Astrocyte (in vitro differentiated cells and primary cell): ENCODE data around the gene TIMM21. TPM values are rescaled to one million over a fixed set of nuclear protein-coding genes. Genes with fewer than 3 reads are reported as not detected.

ENCODE experiments used
- DNase-seq: peaks from one replicate; pipeline ENCODE4 v3.0.0-alpha.2; 2010; ENCODE audit warnings: low read depth
- FAIRE-seq: peaks from 2 replicates; lab custom pipeline; 2011; peaks lifted over from hg19 to GRCh38; lab: Jason Lieb, UNC
- H2AFZ ChIP-seq: 2 replicates; pipeline ENCODE4 v1.6.0; 2012; ENCODE audit warnings: low read depth, low read length, inconsistent platforms
- H3K27ac ChIP-seq: 2 replicates; pipeline ENCODE4 v1.5.1; 2011; ENCODE audit warnings: low read depth, low read length, inconsistent platforms
- H3K27me3 ChIP-seq: 2 replicates; pipeline ENCODE4 v1.6.0; 2011; ENCODE audit warnings: low read length, inconsistent platforms; ENCODE audit not compliant: insufficient read depth
- H3K36me3 ChIP-seq: 2 replicates; pipeline ENCODE4 v1.5.1; 2011; ENCODE audit warnings: low read length, inconsistent platforms; ENCODE audit not compliant: insufficient read depth
- H3K4me1 ChIP-seq: 2 replicates; pipeline ENCODE4 v1.5.1; 2011; ENCODE audit warnings: low read length, inconsistent platforms; ENCODE audit not compliant: insufficient read depth
- H3K4me2 ChIP-seq: 2 replicates; pipeline ENCODE4 v1.6.0; 2012; ENCODE audit warnings: low read length, inconsistent platforms
- H3K4me3 ChIP-seq: 2 replicates; pipeline ENCODE4 v1.5.1; 2011; ENCODE audit warnings: low read depth, mild to moderate bottlenecking, low read length, inconsistent platforms; ENCODE audit not compliant: insufficient read depth
- H3K79me2 ChIP-seq: 2 replicates; pipeline ENCODE4 v1.6.0; 2012; ENCODE audit warnings: mild to moderate bottlenecking, low read length, inconsistent platforms; ENCODE audit not compliant: insufficient read depth
- H3K9ac ChIP-seq: 2 replicates; pipeline ENCODE4 v1.6.0; 2012; ENCODE audit warnings: mild to moderate bottlenecking, low read length, inconsistent platforms
- H3K9me3 ChIP-seq: 2 replicates; pipeline ENCODE4 v1.5.1; 2012; ENCODE audit warnings: low read depth, mild to moderate bottlenecking, low read length, inconsistent platforms; ENCODE audit not compliant: insufficient read depth
- H4K20me1 ChIP-seq: 2 replicates; pipeline ENCODE4 v1.6.0; 2012; ENCODE audit warnings: low read length, inconsistent platforms; ENCODE audit not compliant: insufficient read depth
- H3K27ac Mint-ChIP-seq: one replicate; pipeline ENCODE4 v1.8.0; 2021; ENCODE audit warnings: mild to moderate bottlenecking, mixed read lengths; ENCODE audit not compliant: unreplicated experiment
- H3K27me3 Mint-ChIP-seq: one replicate; pipeline ENCODE4 v1.8.0; 2021; ENCODE audit warnings: low read depth, mixed read lengths; ENCODE audit not compliant: unreplicated experiment
- H3K36me3 Mint-ChIP-seq: one replicate; pipeline ENCODE4 v1.8.0; 2021; ENCODE audit warnings: low read depth, mixed read lengths; ENCODE audit not compliant: unreplicated experiment
- H3K4me1 Mint-ChIP-seq: one replicate; pipeline ENCODE4 v1.8.0; 2021; ENCODE audit warnings: low read depth, mixed read lengths; ENCODE audit not compliant: unreplicated experiment
- H3K4me3 Mint-ChIP-seq: one replicate; pipeline ENCODE4 v1.8.0; 2021; ENCODE audit warnings: mild to moderate bottlenecking, moderate library complexity, mixed read lengths; ENCODE audit not compliant: unreplicated experiment
- H3K9me3 Mint-ChIP-seq: one replicate; pipeline ENCODE4 v1.8.0; 2021; ENCODE audit warnings: mild to moderate bottlenecking, mixed read lengths; ENCODE audit not compliant: unreplicated experiment
- EZH2 ChIP-seq: IDR thresholded peaks from 2 replicates; pipeline ENCODE4 v1.6.1; 2012; ENCODE audit warnings: mild to moderate bottlenecking, low read length, inconsistent platforms; ENCODE audit not compliant: insufficient read depth
- total RNA-seq: library from RNA; stranded (reverse); gene quantifications from 2 replicates; pipeline ENCODE4 v1.2.1, GENCODE V29; 2021
- TF ChIP-seq, protein P1 (sequence below): IDR thresholded peaks from 2 replicates; pipeline ENCODE4 v1.5.1; 2011; ENCODE audit warnings: low read depth, mild to moderate bottlenecking, inconsistent platforms, low read length, moderate library complexity; ENCODE audit not compliant: insufficient read depth

TIMM21 gene
- total RNA-seq, 1 donor from 2014 or later: 25.1 TPM

DNA sequence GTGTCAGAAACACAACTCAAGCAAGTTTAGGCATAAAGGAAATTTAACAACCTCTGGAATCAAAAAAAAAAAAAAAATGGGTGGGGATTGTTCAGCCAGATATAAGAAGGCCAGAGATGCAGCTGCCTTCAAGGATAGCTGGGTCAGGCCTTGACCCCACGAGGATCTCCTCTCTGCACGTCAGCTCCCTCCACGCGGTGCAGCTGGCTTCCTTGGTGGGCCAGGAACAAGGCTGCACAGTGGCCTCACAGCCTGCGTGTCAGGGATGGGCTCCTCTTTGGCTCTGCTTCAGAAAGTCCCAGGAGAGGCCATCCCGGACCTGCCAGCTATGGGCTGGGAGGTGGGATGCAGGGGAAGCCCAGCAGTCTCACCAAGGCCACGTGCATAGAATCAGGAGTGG lies 55.5 kb downstream of the TIMM21 start:
- FAIRE-seq (no peak), DNase-seq (no peak)
- Mint-ChIP-seq H3K4me3 (no peak overlapping the region), H3K36me3 (no peaks in the 10 kb centered on the region), H3K27ac (no peak overlapping the region), H3K27me3 (peaks cover 10% of the 10 kb centered on the region), H3K4me1 (no peaks in the 10 kb centered on the region), H3K9me3 (peaks cover 8% of the 10 kb centered on the region)
- no peak overlapping the region for H2AFZ ChIP-seq
- no peaks in the 10 kb centered on the region for H3K9me3 ChIP-seq
- H3K4me1 ChIP-seq: no peaks in the 10 kb centered on the region
- H3K27ac ChIP-seq: no peak overlapping the region
- peaks cover 6% of the 10 kb centered on the region for H3K27me3 ChIP-seq
- H4K20me1 ChIP-seq: no peaks in the 10 kb centered on the region
- TF ChIP-seq EZH2: no peak
- TF ChIP-seq, protein P1, sequence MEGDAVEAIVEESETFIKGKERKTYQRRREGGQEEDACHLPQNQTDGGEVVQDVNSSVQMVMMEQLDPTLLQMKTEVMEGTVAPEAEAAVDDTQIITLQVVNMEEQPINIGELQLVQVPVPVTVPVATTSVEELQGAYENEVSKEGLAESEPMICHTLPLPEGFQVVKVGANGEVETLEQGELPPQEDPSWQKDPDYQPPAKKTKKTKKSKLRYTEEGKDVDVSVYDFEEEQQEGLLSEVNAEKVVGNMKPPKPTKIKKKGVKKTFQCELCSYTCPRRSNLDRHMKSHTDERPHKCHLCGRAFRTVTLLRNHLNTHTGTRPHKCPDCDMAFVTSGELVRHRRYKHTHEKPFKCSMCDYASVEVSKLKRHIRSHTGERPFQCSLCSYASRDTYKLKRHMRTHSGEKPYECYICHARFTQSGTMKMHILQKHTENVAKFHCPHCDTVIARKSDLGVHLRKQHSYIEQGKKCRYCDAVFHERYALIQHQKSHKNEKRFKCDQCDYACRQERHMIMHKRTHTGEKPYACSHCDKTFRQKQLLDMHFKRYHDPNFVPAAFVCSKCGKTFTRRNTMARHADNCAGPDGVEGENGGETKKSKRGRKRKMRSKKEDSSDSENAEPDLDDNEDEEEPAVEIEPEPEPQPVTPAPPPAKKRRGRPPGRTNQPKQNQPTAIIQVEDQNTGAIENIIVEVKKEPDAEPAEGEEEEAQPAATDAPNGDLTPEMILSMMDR: no peak
- H3K9ac ChIP-seq: no peak overlapping the region
- H3K36me3 ChIP-seq: no peaks in the 10 kb centered on the region
- no peak overlapping the region for H3K4me3 ChIP-seq
- H3K4me2 ChIP-seq: no peak overlapping the region
- H3K79me2 ChIP-seq: no peaks in the 10 kb centered on the region

DNA sequence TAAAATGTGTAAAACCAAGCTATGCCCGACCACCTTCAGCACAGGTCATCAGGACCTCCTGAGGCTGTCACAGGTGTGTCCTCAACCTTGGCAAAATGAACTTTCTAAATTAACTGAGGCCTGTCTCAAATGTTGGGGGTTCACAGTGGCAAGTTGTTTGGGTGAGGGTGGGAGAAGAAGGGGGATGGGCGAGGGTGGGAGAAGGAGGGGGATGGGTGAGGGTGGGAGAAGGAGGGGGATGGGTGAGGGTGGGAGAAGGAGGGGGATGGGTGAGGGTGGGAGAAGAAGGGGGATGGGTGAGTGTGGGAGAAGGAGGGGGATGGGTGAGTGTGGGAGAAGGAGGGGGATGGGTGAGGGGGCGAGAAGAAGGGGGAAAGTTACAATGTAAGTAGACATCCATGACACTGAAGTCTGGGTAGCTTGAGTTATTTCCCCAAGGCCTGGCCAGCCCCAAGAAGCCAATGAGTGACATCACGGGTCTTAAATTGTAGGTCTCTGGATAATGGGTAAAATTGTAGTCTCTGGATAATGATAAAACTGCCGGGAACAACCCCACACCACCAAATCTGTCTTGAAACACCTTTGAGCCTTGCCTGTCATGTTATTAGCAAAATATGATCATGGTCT lies 56.3 kb downstream of the TIMM21 start:
- peaks cover 5% of the 10 kb centered on the region for H3K27me3 Mint-ChIP-seq
- no peak overlapping the region for H2AFZ ChIP-seq
- H3K4me1 ChIP-seq: no peaks in the 10 kb centered on the region
- no peak for FAIRE-seq
- no peak for DNase-seq
- H3K4me3 Mint-ChIP-seq: no peak overlapping the region
- TF ChIP-seq EZH2: no peak
- TF ChIP-seq, protein P1: no peak
- no peak overlapping the region for H3K4me3 ChIP-seq
- peaks cover 8% of the 10 kb centered on the region for H3K9me3 Mint-ChIP-seq
- H3K4me2 ChIP-seq: no peak overlapping the region
- peaks cover 6% of the 10 kb centered on the region for H3K27me3 ChIP-seq
- no peak overlapping the region for H3K27ac Mint-ChIP-seq
- no peaks in the 10 kb centered on the region for H3K36me3 ChIP-seq
- H3K36me3 Mint-ChIP-seq: no peaks in the 10 kb centered on the region
- no peaks in the 10 kb centered on the region for H3K4me1 Mint-ChIP-seq
- no peaks in the 10 kb centered on the region for H3K79me2 ChIP-seq
- H4K20me1 ChIP-seq: no peaks in the 10 kb centered on the region
- H3K27ac ChIP-seq: no peak overlapping the region
- H3K9me3 ChIP-seq: no peaks in the 10 kb centered on the region
- H3K9ac ChIP-seq: no peak overlapping the region

Other genes starting within 250 kb of the TIMM21 start
- gene FBXO15, start 689 bp upstream of the TIMM21 start, total RNA-seq: 1.2 TPM in 2 replicates
- 39.5 and 45.7 TPM in 2 replicates for gene CYB5A, start 143.4 kb downstream of the TIMM21 start, total RNA-seq
- gene C18orf63, start 167.3 kb downstream of the TIMM21 start, total RNA-seq: not detected in 2 replicates